ENCODE data around the gene OR2Z1. TPM values are rescaled to one million over a fixed set of nuclear protein-coding genes. Genes with fewer than 3 reads are reported as not detected.

The OR2Z1 gene
- total RNA-seq, 1 experiment from 2014 or later = not detected

GRCh38 chr19:8682931-8683330 is 38.5 kb upstream of the OR2Z1 start:
- Mint-ChIP-seq H3K4me1 (no peaks in the 10 kb centered on the region), H3K4me3 (no peak overlapping the region), H3K27ac (no peak overlapping the region), H3K36me3 (peaks cover 20% of the 10 kb centered on the region), H3K9me3 (peaks cover 50% of the 10 kb centered on the region), H3K27me3 (ENCODE audit: low read depth) (peaks cover 4% of the 10 kb centered on the region)
- no peak for DNase-seq (ENCODE audit: low spot score)
- CTCF ChIA-PET = no interaction called here
- TF ChIP-seq HMGA2 (CRISPR knock-in tag; IDR thresholded peaks at IDR 0.05) (no peak), GABPB1 (CRISPR knock-in tag; IDR thresholded peaks at IDR 0.05) (no peak), RELA (CRISPR knock-in tag; IDR thresholded peaks at IDR 0.05; ENCODE audit: borderline replicate concordance) (no peak), CREM (CRISPR knock-in tag; IDR thresholded peaks at IDR 0.05) (no peak), NR2C2 (CRISPR knock-in tag; IDR thresholded peaks at IDR 0.05) (no peak), CTCF (IDR thresholded peaks at IDR 0.05) (no peak), EMX1 (CRISPR knock-in tag; IDR thresholded peaks at IDR 0.05) (no peak), ZNF138 (CRISPR knock-in tag; conservative IDR thresholded peaks at IDR 0.05) (no peak), PRRX2 (CRISPR knock-in tag; IDR thresholded peaks at IDR 0.05) (no peak), AFF4 (CRISPR knock-in tag; IDR thresholded peaks at IDR 0.05; ENCODE audit: borderline replicate concordance) (no peak), USF2 (CRISPR knock-in tag; IDR thresholded peaks at IDR 0.05) (no peak), ZNF263 (CRISPR knock-in tag; IDR thresholded peaks at IDR 0.05; ENCODE audit: low read depth) (no peak), ATF1 (CRISPR knock-in tag; IDR thresholded peaks at IDR 0.05) (no peak), ZBTB21 (CRISPR knock-in tag; IDR thresholded peaks at IDR 0.05; ENCODE audit: borderline replicate concordance) (no peak), MLX (CRISPR knock-in tag; IDR thresholded peaks at IDR 0.05) (no peak), AR (CRISPR knock-in tag; IDR thresholded peaks at IDR 0.05) (no peak), KAT7 (CRISPR knock-in tag; IDR thresholded peaks at IDR 0.05; ENCODE audit: borderline replicate concordance) (no peak), JAZF1 (CRISPR knock-in tag; IDR thresholded peaks at IDR 0.05) (no peak), SP1 (CRISPR knock-in tag; conservative IDR thresholded peaks at IDR 0.05) (no peak), MXD4 (CRISPR knock-in tag; IDR thresholded peaks at IDR 0.05; ENCODE audit: borderline replicate concordance) (no peak)
- POLR2A ChIA-PET = no interaction called here
- ATAC-seq = no peak
